GM12878 (cell line): ENCODE measurements around the gene FNDC3A. TPM values are rescaled to one million over a fixed set of nuclear protein-coding genes. Genes with fewer than 3 reads are reported as not detected.

ENCODE experiments used
- ATAC-seq: fragments of 200-7000 bp; cut with Tn5 transposase; 3 replicates; pipeline ENCODE4 v1.9.1; 2020; ENCODE audit warnings: mild to moderate bottlenecking, moderate library complexity
- BruUV-seq: library from RNA; stranded (reverse); fragments of 400-500 nt; replicated peaks from 2 replicates; lab custom pipeline; 2021; lab: Mats Ljungman, UMichigan
- CTCF ChIA-PET: fragments of 300-600 bp; sonication (Branson Sonifier 250); formaldehyde crosslinking; extraction: SDS; loops from one replicate; lab custom pipeline; 2021; ENCODE audit warnings: inconsistent platforms; lab: Yijun Ruan, JAX
- POLR2A ChIA-PET: fragments of 350-600 bp; formaldehyde crosslinking; extraction: SDS; loops from one replicate; lab custom pipeline; 2021; ENCODE audit warnings: inconsistent platforms; lab: Charles Lee
- RAD21 ChIA-PET: fragments of 300-600 bp; sonication (Branson Sonifier 250); formaldehyde crosslinking; loops from one replicate; lab custom pipeline; 2023; ENCODE audit warnings: antibody characterized with exemption; ENCODE audit not compliant: unreplicated experiment; lab: Charles Lee
- SMC1A ChIA-PET: fragments of 300-600 bp; sonication (Branson Sonifier 250); formaldehyde crosslinking; loops from one replicate; lab custom pipeline; 2023; ENCODE audit not compliant: unreplicated experiment, uncharacterized antibody; lab: Charles Lee
- DNase-seq: peaks from one replicate; pipeline ENCODE4 v3.0.0-alpha.2; 2011; ENCODE audit warnings: low read depth, low spot score
- FAIRE-seq: peaks from 3 replicates; lab custom pipeline; 2011; peaks lifted over from hg19 to GRCh38; lab: Jason Lieb, UNC
- H2AFZ ChIP-seq: 2 replicates; pipeline ENCODE4 v1.6.0; 2011; ENCODE audit warnings: low read depth, low read length, control low read depth; ENCODE audit not compliant: control insufficient read depth
- H3K27ac ChIP-seq: 2 replicates; pipeline ENCODE4 v1.5.1; 2011; ENCODE audit warnings: control low read depth; ENCODE audit not compliant: control insufficient read depth, insufficient read depth
- H3K27me3 ChIP-seq, 2 experiments: replicated peaks in 1 of 2; 2 replicates each; pipeline versions ENCODE4 v1.6.0 to v1.6.1; 2011; ENCODE audit warnings: low read length in 1 of 2; ENCODE audit not compliant: control insufficient read depth in 2 of 2, insufficient read depth in 2 of 2
- H3K36me3 ChIP-seq, 2 experiments: 2 replicates each; pipeline ENCODE4 v1.5.1; 2011; ENCODE audit warnings: low read length in 1 of 2; ENCODE audit not compliant: control insufficient read depth in 2 of 2, insufficient read depth in 2 of 2
- H3K4me1 ChIP-seq: 2 replicates; pipeline ENCODE4 v1.6.1; 2011; ENCODE audit warnings: mild to moderate bottlenecking, low read length, moderate library complexity, mixed read lengths; ENCODE audit not compliant: control insufficient read depth, insufficient read depth
- H3K4me2 ChIP-seq: 2 replicates; pipeline ENCODE4 v1.6.0; 2011; ENCODE audit warnings: control low read depth; ENCODE audit not compliant: control insufficient read depth, insufficient read depth
- H3K4me3 ChIP-seq: fragments of 200-600 bp; sonication (generic); 2 replicates; pipeline ENCODE4 v1.5.1; 2016
- H3K79me2 ChIP-seq: 2 replicates; pipeline ENCODE4 v1.6.0; 2011; ENCODE audit warnings: low read length; ENCODE audit not compliant: control insufficient read depth, insufficient read depth
- H3K9ac ChIP-seq: 2 replicates; pipeline ENCODE4 v1.8.0; 2011; ENCODE audit warnings: low read length, control low read depth, mixed read lengths; ENCODE audit not compliant: control insufficient read depth, insufficient read depth
- H3K9me3 ChIP-seq: replicated peaks from 3 replicates; pipeline ENCODE4 v1.5.1; 2011; ENCODE audit warnings: mild to moderate bottlenecking, low read length; ENCODE audit not compliant: control insufficient read depth, insufficient read depth
- H4K20me1 ChIP-seq: 2 replicates; pipeline ENCODE4 v1.6.0; 2011; ENCODE audit not compliant: control insufficient read depth, insufficient read depth
- EZH2 ChIP-seq: IDR thresholded peaks from 2 replicates; pipeline ENCODE4 v1.6.1; 2012; ENCODE audit warnings: low read depth, mild to moderate bottlenecking, control low read depth, inconsistent platforms, low read length, borderline replicate concordance; ENCODE audit not compliant: control insufficient read depth
- PAX8 ChIP-seq: fragments of 450-650 bp; IDR thresholded peaks from 2 replicates; pipeline ENCODE4 v1.6.1; 2017; ENCODE audit warnings: mild to moderate bottlenecking, moderate library complexity
- PML ChIP-seq: IDR thresholded peaks from 2 replicates; pipeline ENCODE4 v1.6.1; 2012; ENCODE audit warnings: low read length, inconsistent platforms
- RFX5 ChIP-seq: IDR thresholded peaks from 2 replicates; pipeline ENCODE4 v1.6.1; 2011; ENCODE audit warnings: low read depth, low read length, improper control_type of control experiment
- YBX1 ChIP-seq: fragments of 450-650 bp; IDR thresholded peaks from 2 replicates; pipeline ENCODE4 v1.6.1; 2016; ENCODE audit warnings: antibody characterized with exemption
- ZNF622 ChIP-seq: fragments of 450-650 bp; IDR thresholded peaks from 2 replicates; pipeline ENCODE4 v1.6.1; 2017; ENCODE audit warnings: mild to moderate bottlenecking, inconsistent platforms
- WGBS: methylation state at CpG from one replicate; pipeline ENCODE4 v1.1.6; 2016; ENCODE audit warnings: low lambda C conversion rate; ENCODE audit not compliant: insufficient replicate concordance, insufficient coverage; ENCODE audit errors: missing lambda C conversion rate; 5-methylcytosine and 5-hydroxymethylcytosine counted together
- in situ Hi-C: fragments of 300-500 bp; cut with MboI; formaldehyde crosslinking; loops from 9 replicates; pipeline ENCODE4 v1.14.3; 2018; ENCODE audit warnings: mixed read lengths
- intact Hi-C: fragments of 100-400 bp; cut with micrococcal nuclease; formaldehyde crosslinking; loops from one replicate; pipeline ENCODE4 v1.14.2; 2022; ENCODE audit not compliant: unreplicated experiment
- polyA plus RNA-seq, 11 experiments: library from polyadenylated mRNA; depleted of rRNA in 4 of 11; unstranded in 6 of 11; stranded (reverse) in 5 of 11; fragments of >200 nt; fragmentation: Nextera tagmentation in 4 of 11; fragmentation: Illumina TruSeq in 1 of 11; extraction: Ambion mirVana in 4 of 11; extraction: Trizol in 1 of 11; gene quantifications; 1 replicate in 1 of 11; 2 replicates in 10 of 11; pipeline versions ENCODE4 v1.2.1 to v1.2.3, GENCODE V29; 2011 to 2016; ENCODE audit warnings: inconsistent platforms in 2 of 11, missing spikeins in 2 of 11, low read depth in 1 of 11
- total RNA-seq, 4 experiments: library from RNA; depleted of rRNA in 3 of 4; stranded (reverse); fragments of >200 nt in 3 of 4; fragmentation: Illumina TruSeq in 1 of 4; extraction: Trizol in 1 of 4; gene quantifications; 2 replicates each; pipeline versions ENCODE4 v1.2.1 to v1.2.3, GENCODE V29; 2013 to 2021
- TF ChIP-seq, protein P1 (sequence below): fragments of 450-650 bp; IDR thresholded peaks from 2 replicates; pipeline ENCODE4 v1.6.1; 2014; ENCODE audit warnings: mild to moderate bottlenecking
- TF ChIP-seq, protein P2 (sequence below): IDR thresholded peaks from 2 replicates; pipeline ENCODE4 v1.6.1; 2012; ENCODE audit warnings: low read depth, low read length, improper control_type of control experiment
- TF ChIP-seq, protein P3 (sequence below): fragments of 450-650 bp; conservative IDR thresholded peaks from 2 replicates; pipeline ENCODE4 v1.6.1; 2017; ENCODE audit warnings: mild to moderate bottlenecking, moderate library complexity

The FNDC3A gene
- total and polyA plus RNA-seq, 10 of the 15 experiments (the other 5 are each of a cell fraction or from before 2014, with no cell fraction given): 6.3 to 46.4 (median 22.8) TPM

DNA sequence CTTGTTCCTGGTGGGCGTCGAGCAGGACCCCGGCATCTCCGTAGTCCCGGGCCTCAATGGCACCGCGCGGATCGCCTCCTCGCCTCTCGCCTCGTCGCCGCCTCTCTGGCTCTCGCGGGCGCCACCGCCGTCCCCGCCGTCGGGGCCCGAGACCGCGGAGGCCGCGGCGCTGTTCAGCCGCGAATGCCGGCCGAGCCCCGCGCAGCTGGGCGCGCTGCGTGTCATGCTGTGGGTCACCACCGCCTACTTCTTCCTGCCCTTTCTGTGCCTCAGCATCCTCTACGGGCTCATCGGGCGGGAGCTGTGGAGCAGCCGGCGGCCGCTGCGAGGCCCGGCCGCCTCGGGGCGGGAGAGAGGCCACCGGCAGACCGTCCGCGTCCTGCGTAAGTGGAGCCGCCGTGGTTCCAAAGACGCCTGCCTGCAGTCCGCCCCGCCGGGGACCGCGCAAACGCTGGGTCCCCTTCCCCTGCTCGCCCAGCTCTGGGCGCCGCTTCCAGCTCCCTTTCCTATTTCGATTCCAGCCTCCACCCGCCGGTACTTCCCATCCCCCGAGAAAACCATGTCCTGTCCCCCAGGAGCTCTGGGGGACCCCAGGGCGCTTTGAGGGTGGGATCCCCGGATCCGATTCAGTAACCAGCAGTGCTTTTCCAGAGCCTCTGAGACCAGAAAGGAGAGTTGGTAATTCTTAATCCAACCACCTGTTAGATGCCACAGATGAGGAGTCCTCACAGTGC is 245.3 kb downstream of the FNDC3A start:
- no TSS peak for BruUV-seq
- WGBS: 44% methylated on average over 65 of the region's 73 CpGs
- intact Hi-C loops (no loop called here), in situ Hi-C loops (no loop called here)
- ChIA-PET POLR2A (no interaction called here), CTCF (no interaction called here), SMC1A (no interaction called here), RAD21 (no interaction called here)
- no peak overlapping the region for H2AFZ ChIP-seq
- no peak overlapping the region for H3K4me2 ChIP-seq
- H3K9me3 ChIP-seq: no peaks in the 10 kb centered on the region; the same call in 2 of the 3 replicates
- ATAC-seq (no peak; the same call in 2 of the 3 replicates), FAIRE-seq (no peak), DNase-seq (no peak)
- H3K4me3 ChIP-seq: no peak overlapping the region
- H4K20me1 ChIP-seq: no peaks in the 10 kb centered on the region
- no peak overlapping the region for H3K27ac ChIP-seq
- TF ChIP-seq, protein P1, sequence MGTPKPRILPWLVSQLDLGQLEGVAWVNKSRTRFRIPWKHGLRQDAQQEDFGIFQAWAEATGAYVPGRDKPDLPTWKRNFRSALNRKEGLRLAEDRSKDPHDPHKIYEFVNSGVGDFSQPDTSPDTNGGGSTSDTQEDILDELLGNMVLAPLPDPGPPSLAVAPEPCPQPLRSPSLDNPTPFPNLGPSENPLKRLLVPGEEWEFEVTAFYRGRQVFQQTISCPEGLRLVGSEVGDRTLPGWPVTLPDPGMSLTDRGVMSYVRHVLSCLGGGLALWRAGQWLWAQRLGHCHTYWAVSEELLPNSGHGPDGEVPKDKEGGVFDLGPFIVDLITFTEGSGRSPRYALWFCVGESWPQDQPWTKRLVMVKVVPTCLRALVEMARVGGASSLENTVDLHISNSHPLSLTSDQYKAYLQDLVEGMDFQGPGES: no peak
- no peaks in the 10 kb centered on the region for H3K4me1 ChIP-seq
- H3K36me3 ChIP-seq: no peaks in the 10 kb centered on the region
- H3K9ac ChIP-seq: no peak overlapping the region
- peaks cover 0 to 5% of the 10 kb centered on the region in 2 experiments; a peak in 3 of 4 replicates for H3K27me3 ChIP-seq
- no peaks in the 10 kb centered on the region for H3K79me2 ChIP-seq

DNA sequence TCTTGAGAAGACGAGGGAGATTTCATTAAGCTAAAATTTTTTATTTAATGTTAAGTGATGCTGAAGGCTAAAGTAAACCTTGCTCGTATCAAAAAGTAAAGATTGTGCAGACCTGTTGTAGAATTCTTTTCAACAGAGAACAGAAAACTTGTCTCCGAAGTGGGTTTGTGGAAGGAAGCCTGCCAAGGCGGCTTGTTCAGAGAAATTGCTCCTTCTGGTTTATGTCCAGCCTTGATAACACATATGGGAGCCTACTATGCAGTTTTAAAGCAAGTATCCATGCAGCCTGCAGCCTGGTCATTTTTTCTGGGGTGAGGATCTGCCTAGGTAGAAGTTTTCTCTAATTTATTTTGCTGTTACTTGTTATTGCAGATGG is 245.9 kb downstream of the FNDC3A start:
- no peak overlapping the region for H3K4me3 ChIP-seq
- in situ Hi-C loops: no loop called here
- TF ChIP-seq PML: no peak
- no peak for TF ChIP-seq YBX1
- TF ChIP-seq ZNF622: no peak
- TF ChIP-seq, protein P2, sequence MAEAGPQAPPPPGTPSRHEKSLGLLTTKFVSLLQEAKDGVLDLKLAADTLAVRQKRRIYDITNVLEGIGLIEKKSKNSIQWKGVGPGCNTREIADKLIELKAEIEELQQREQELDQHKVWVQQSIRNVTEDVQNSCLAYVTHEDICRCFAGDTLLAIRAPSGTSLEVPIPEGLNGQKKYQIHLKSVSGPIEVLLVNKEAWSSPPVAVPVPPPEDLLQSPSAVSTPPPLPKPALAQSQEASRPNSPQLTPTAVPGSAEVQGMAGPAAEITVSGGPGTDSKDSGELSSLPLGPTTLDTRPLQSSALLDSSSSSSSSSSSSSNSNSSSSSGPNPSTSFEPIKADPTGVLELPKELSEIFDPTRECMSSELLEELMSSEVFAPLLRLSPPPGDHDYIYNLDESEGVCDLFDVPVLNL: no peak
- no peak for TF ChIP-seq EZH2
- TF ChIP-seq, protein P3, sequence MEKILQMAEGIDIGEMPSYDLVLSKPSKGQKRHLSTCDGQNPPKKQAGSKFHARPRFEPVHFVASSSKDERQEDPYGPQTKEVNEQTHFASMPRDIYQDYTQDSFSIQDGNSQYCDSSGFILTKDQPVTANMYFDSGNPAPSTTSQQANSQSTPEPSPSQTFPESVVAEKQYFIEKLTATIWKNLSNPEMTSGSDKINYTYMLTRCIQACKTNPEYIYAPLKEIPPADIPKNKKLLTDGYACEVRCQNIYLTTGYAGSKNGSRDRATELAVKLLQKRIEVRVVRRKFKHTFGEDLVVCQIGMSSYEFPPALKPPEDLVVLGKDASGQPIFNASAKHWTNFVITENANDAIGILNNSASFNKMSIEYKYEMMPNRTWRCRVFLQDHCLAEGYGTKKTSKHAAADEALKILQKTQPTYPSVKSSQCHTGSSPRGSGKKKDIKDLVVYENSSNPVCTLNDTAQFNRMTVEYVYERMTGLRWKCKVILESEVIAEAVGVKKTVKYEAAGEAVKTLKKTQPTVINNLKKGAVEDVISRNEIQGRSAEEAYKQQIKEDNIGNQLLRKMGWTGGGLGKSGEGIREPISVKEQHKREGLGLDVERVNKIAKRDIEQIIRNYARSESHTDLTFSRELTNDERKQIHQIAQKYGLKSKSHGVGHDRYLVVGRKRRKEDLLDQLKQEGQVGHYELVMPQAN: no peak
- no peak for TF ChIP-seq PAX8
- no peak for TF ChIP-seq RFX5
- TF ChIP-seq, all 136 proteins: peak for 0
- RAD21 ChIA-PET: no interaction called here
- 79% methylated on average over 4 of the region's 4 CpGs for WGBS
- CTCF ChIA-PET: no interaction called here
- no peaks in the 10 kb centered on the region for H3K79me2 ChIP-seq
- FAIRE-seq (no peak), DNase-seq (no peak), ATAC-seq (no peak)
- intact Hi-C loops: no loop called here
- H3K4me2 ChIP-seq: no peak overlapping the region
- H2AFZ ChIP-seq: no peak overlapping the region
- no peaks in the 10 kb centered on the region for H3K36me3 ChIP-seq
- no TSS peak for BruUV-seq
- H3K9me3 ChIP-seq: no peaks in the 10 kb centered on the region; the same call in 2 of the 3 replicates
- POLR2A ChIA-PET: no interaction called here
- SMC1A ChIA-PET: no interaction called here
- H3K9ac ChIP-seq: no peak overlapping the region
- no peaks in the 10 kb centered on the region for H3K4me1 ChIP-seq
- no peak overlapping the region for H3K27ac ChIP-seq
- H3K27me3 ChIP-seq: peaks cover 0 to 5% of the 10 kb centered on the region in 2 experiments; a peak in 3 of 4 replicates
- H4K20me1 ChIP-seq: no peaks in the 10 kb centered on the region
